K562 (cell line): ENCODE measurements around the gene NUDCD3. TPM values are rescaled to one million over a fixed set of nuclear protein-coding genes. Genes with fewer than 3 reads are reported as not detected.
A peak's percentile ranks its signal among the peaks of the same experiment; 100 is the strongest.

Experiments used
- ATAC-seq: fragments of 200-7000 bp; cut with Tn5 transposase; 3 replicates; pipeline ENCODE4 v1.9.1; 2020; ENCODE audit warnings: moderate library complexity
- BruUV-seq: library from RNA; stranded (reverse); fragments of 400-500 nt; replicated peaks from 2 replicates; lab custom pipeline; 2021; lab: Mats Ljungman, UMichigan
- CTCF ChIA-PET: fragments of 300-600 bp; formaldehyde crosslinking; extraction: SDS; loops from one replicate; lab custom pipeline; 2021; ENCODE audit warnings: low intra/inter-chr PET ratio; lab: Yijun Ruan, JAX
- POLR2A ChIA-PET: fragments of 300-600, 350-650 bp; sonication (Branson Sonifier 250); formaldehyde crosslinking; extraction: SDS; loops from one replicate; lab custom pipeline; 2021; ENCODE audit warnings: antibody characterized with exemption, inconsistent platforms; lab: Yijun Ruan, JAX
- DNase-seq, 4 experiments: peaks; one replicate each; pipeline versions ENCODE4 v3.0.0 to v3.0.0-alpha.2; 2011 to 2018; ENCODE audit warnings: low spot score in 3 of 4, mixed read lengths in 3 of 4; ENCODE audit errors: extremely low read depth in 1 of 4
- FAIRE-seq: peaks from 2 replicates; lab custom pipeline; 2011; peaks lifted over from hg19 to GRCh38; lab: Jason Lieb, UNC
- H2AFZ ChIP-seq: 2 replicates; pipeline ENCODE4 v1.6.0; 2011; ENCODE audit warnings: low read depth, low read length, control low read depth, inconsistent platforms
- H3K27ac ChIP-seq: fragments of 200-600 bp; 3 replicates; pipeline ENCODE4 v1.8.0; 2011; ENCODE audit warnings: low read depth, mild to moderate bottlenecking, control low read depth, inconsistent platforms, low read length, moderate library complexity, mixed read lengths; ENCODE audit errors: extremely low read depth
- H3K27me3 ChIP-seq, 2 experiments: fragments of 300-600 bp in 1 of 2; 2 replicates in 1 of 2; 3 replicates in 1 of 2; pipeline versions ENCODE4 v1.6.0 to v1.8.0; 2011; ENCODE audit warnings: inconsistent platforms in 2 of 2, low read length in 2 of 2, mild to moderate bottlenecking in 1 of 2, mixed read lengths in 1 of 2, moderate library complexity in 1 of 2; ENCODE audit not compliant: control insufficient read depth in 2 of 2, insufficient read depth in 2 of 2
- H3K36me3 ChIP-seq: fragments of 300-600 bp; 3 replicates; pipeline ENCODE4 v1.8.0; 2011; ENCODE audit warnings: mild to moderate bottlenecking, low read length, inconsistent platforms; ENCODE audit not compliant: control insufficient read depth, insufficient read depth
- H3K4me1 ChIP-seq, 2 experiments: fragments of 200-600 bp in 1 of 2; replicated peaks in 1 of 2; 2 replicates in 1 of 2; 3 replicates in 1 of 2; pipeline versions ENCODE4 v1.5.1 to v1.8.0; 2011; ENCODE audit warnings: inconsistent platforms in 2 of 2, low read length in 2 of 2, mild to moderate bottlenecking in 1 of 2, mixed read lengths in 1 of 2, moderate library complexity in 1 of 2; ENCODE audit not compliant: control insufficient read depth in 2 of 2, insufficient read depth in 2 of 2
- H3K4me2 ChIP-seq: 2 replicates; pipeline ENCODE4 v1.6.1; 2011; ENCODE audit warnings: low read length, control low read depth, inconsistent platforms, mixed read lengths; ENCODE audit not compliant: insufficient read depth
- H3K4me3 ChIP-seq: fragments of 200-600 bp; sonication (generic), shearing (Covaris generic); 2 replicates; pipeline ENCODE4 v1.5.1; 2016; ENCODE audit warnings: control low read depth, inconsistent platforms
- H3K79me2 ChIP-seq: fragments of 200-600 bp; 3 replicates; pipeline ENCODE4 v1.8.0; 2011; ENCODE audit warnings: low read length, inconsistent platforms; ENCODE audit not compliant: control insufficient read depth, insufficient read depth
- H3K9ac ChIP-seq, 2 experiments: 2 replicates each; pipeline versions ENCODE4 v1.6.0 to v1.6.1; 2011; ENCODE audit warnings: low read depth in 2 of 2, low read length in 2 of 2, control low read depth in 1 of 2, inconsistent platforms in 1 of 2, mild to moderate bottlenecking in 1 of 2, mixed read lengths in 1 of 2; ENCODE audit not compliant: insufficient read depth in 1 of 2
- H3K9me1 ChIP-seq: one replicate; pipeline ENCODE4 v1.6.0; 2011; ENCODE audit warnings: inconsistent platforms, mild to moderate bottlenecking, low read length, moderate library complexity; ENCODE audit not compliant: control insufficient read depth, insufficient read depth
- H3K9me3 ChIP-seq: replicated peaks from 2 replicates; pipeline ENCODE4 v1.5.1; 2011; ENCODE audit warnings: low read depth, low read length, inconsistent platforms; ENCODE audit not compliant: control insufficient read depth, insufficient read depth
- H4K20me1 ChIP-seq: replicated peaks from 2 replicates; pipeline ENCODE4 v1.6.1; 2011; ENCODE audit warnings: low read length, inconsistent platforms, mixed read lengths; ENCODE audit not compliant: control insufficient read depth, insufficient read depth
- LCOR ChIP-seq: sonication (generic); formaldehyde crosslinking; IDR thresholded peaks from 2 replicates; pipeline ENCODE4 v1.8.0; 2022; ENCODE audit warnings: mild to moderate bottlenecking, missing genetic modification reagents
- MYC ChIP-seq, 2 experiments: fragments of 250-450 bp in 1 of 2; sonication (Bioruptor Pico) in 1 of 2; IDR thresholded peaks; 2 replicates each; pipeline versions ENCODE4 v1.5.1 to v1.6.1; 2012 to 2021; ENCODE audit warnings: low read depth in 2 of 2, borderline replicate concordance in 1 of 2, improper control_type of control experiment in 1 of 2, low read length in 1 of 2, mild to moderate bottlenecking in 1 of 2, moderate library complexity in 1 of 2
- SIX5 ChIP-seq, 2 experiments: IDR thresholded peaks; 2 replicates each; pipeline ENCODE4 v1.6.1; 2011; ENCODE audit warnings: low read length in 2 of 2, borderline replicate concordance in 1 of 2, low read depth in 1 of 2, mild to moderate bottlenecking in 1 of 2, moderate library complexity in 1 of 2; ENCODE audit not compliant: insufficient read depth in 1 of 2
- SMARCC2 ChIP-seq: fragments of 450-650 bp; IDR thresholded peaks from 2 replicates; pipeline ENCODE4 v1.6.1; 2017; ENCODE audit warnings: antibody characterized with exemption, moderate library complexity, mild to moderate bottlenecking, low read depth
- XRCC5 ChIP-seq: fragments of 200-400 bp; formaldehyde crosslinking; IDR thresholded peaks from 2 replicates; pipeline ENCODE4 v1.6.1; 2017; ENCODE audit warnings: low read depth, mild to moderate bottlenecking, low read length
- ZNF212 ChIP-seq: fragments of 450-650 bp; formaldehyde crosslinking; IDR thresholded peaks from 2 replicates; pipeline ENCODE4 v1.4.0; 2020; ENCODE audit warnings: mild to moderate bottlenecking
- whole genome bisulfite sequencing: fragments of 100-300 bp; shearing (Covaris generic); methylation state at CpG from one replicate; pipeline ENCODE4 v1.1.6; 2016; ENCODE audit warnings: low coverage, mixed read lengths; ENCODE audit not compliant: insufficient coverage; ENCODE audit errors: missing lambda C conversion rate; 5-methylcytosine and 5-hydroxymethylcytosine counted together
- in situ Hi-C: fragments of 300-500 bp; cut with MboI; formaldehyde crosslinking; loops from 4 replicates; pipeline ENCODE4 v1.15.0; 2018; ENCODE audit warnings: inconsistent platforms, mixed read lengths
- intact Hi-C: fragments of 100-400 bp; cut with micrococcal nuclease; formaldehyde crosslinking; loops from 2 replicates; pipeline ENCODE4 v1.14.2; 2022
- polyA plus RNA-seq, 8 experiments: library from polyadenylated mRNA; depleted of rRNA in 4 of 8; stranded (reverse) in 5 of 8; unstranded in 3 of 8; fragments of >200 nt; fragmentation: Nextera tagmentation in 2 of 8; fragmentation: Illumina TruSeq in 1 of 8; extraction: Ambion mirVana in 2 of 8; extraction: Trizol in 1 of 8; gene quantifications; 2 replicates each; pipeline versions ENCODE4 v1.2.1 to v1.2.3, GENCODE V29; 2011 to 2014; ENCODE audit warnings: inconsistent platforms in 1 of 8, missing spikeins in 1 of 8
- total RNA-seq, 7 experiments: library from RNA; depleted of rRNA in 6 of 7; stranded (reverse); fragments of >200 nt in 6 of 7; fragmentation: Illumina TruSeq in 2 of 7; extraction: Trizol in 2 of 7; gene quantifications; 2 replicates each; pipeline versions ENCODE4 v1.2.1 to v1.2.3, GENCODE V29; 2011 to 2021; ENCODE audit warnings: low replicate concordance in 1 of 7
- TF ChIP-seq, protein P1 (sequence below): fragments of 450-650 bp; IDR thresholded peaks from 2 replicates; pipeline ENCODE4 v1.6.1; 2016; ENCODE audit warnings: low read depth
- TF ChIP-seq, protein P2 (sequence below): IDR thresholded peaks from 2 replicates; pipeline ENCODE4 v1.6.1; 2014; ENCODE audit warnings: antibody characterized with exemption
- TF ChIP-seq, protein P3 (sequence below): fragments of 450-650 bp; conservative IDR thresholded peaks from 2 replicates; pipeline ENCODE4 v1.6.1; 2016; ENCODE audit warnings: missing genetic modification characterization, low read depth, mild to moderate bottlenecking, control low read depth, missing compliant biosample characterization

The NUDCD3 gene
- total and polyA plus RNA-seq, 9 of the 15 experiments (the other 6 are each of a cell fraction or from before 2014, with no cell fraction given) = 24.8 to 64.2 (median 42.6) TPM

DNA sequence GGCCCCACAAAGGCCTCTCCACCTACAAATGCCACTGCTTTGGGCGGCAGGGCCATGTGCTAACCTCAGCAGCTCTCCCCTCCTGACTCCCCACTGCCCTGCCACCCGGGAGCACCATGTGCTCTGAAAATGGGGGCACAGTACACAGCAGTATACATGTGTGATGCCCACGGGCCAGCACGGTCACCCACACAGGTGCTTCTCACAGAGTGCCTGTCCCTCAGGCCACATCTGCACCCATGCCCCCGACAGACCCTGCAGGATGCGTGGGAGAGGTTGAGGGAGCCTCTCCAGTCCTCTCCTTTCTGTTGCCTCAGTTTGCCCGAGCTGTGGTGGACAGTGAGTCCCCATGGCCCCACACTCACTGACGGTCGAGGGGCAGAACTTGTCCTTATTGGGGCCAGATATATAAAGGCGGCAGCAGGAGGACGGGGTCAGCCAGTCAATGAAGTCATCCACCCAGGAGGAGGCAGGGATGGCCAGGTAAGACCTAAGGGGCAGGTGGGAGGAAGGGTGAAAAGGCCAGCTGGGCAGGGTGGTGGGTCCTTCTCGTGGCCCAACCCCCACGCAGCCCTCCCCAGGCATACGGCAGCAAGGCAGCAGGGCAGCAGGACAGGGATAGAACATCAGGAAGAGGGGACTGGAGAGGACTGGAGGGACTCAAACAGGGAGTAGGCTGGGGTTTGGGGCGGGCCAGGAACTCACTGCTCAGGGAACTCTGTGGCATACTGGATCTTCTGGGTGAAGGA lies 31.1 kb upstream of the NUDCD3 start:
- intact Hi-C loops (no loop called here), in situ Hi-C loops (no loop called here)
- ATAC-seq = no peak; the same call in 2 of the 3 replicates
- 7% methylated on average over 13 of the region's 15 CpGs for WGBS
- H2AFZ ChIP-seq = no peak overlapping the region
- no peaks in the 10 kb centered on the region for H3K9me1 ChIP-seq
- no peak overlapping the region for H3K4me3 ChIP-seq
- ChIA-PET CTCF (no interaction called here), POLR2A (interaction anchor here (1.7 kb wide), 1 partner anchor 10 kb away, joined by 6 read pairs; no protein-coding TSS in a partner anchor)
- no TSS peak for BruUV-seq
- FAIRE-seq = no peak
- no peaks in the 10 kb centered on the region for H4K20me1 ChIP-seq
- peaks cover 6 to 38% of the 10 kb centered on the region in 2 experiments; a peak in 4 of 5 replicates for H3K27me3 ChIP-seq
- H3K27ac ChIP-seq = no peak overlapping the region
- H3K36me3 ChIP-seq = no peaks in the 10 kb centered on the region
- peaks cover 0 to 6% of the 10 kb centered on the region in 2 experiments; a peak in 2 of 5 replicates for H3K4me1 ChIP-seq
- peaks cover 5% of the 10 kb centered on the region; the same call in 1 of the 2 replicates for H3K9me3 ChIP-seq
- no peak overlapping the region for H3K4me2 ChIP-seq
- H3K79me2 ChIP-seq = no peaks in the 10 kb centered on the region
- DNase-seq = no peak
- peak overlapping the region in 1 of 2 experiments; percentile 68; a peak in 1 of 4 replicates for H3K9ac ChIP-seq
- no peak for TF ChIP-seq SMARCC2
- TF ChIP-seq MYC (IDR thresholded peaks at IDR 0.05; ENCODE audit: low read depth, low read length) = no peak
- TF ChIP-seq MYC (CRISPR knock-in tag; IDR thresholded peaks at IDR 0.05; ENCODE audit: borderline replicate concordance, low read depth) = no peak
- no peak for TF ChIP-seq ZNF212 (CRISPR knock-in tag)
- TF ChIP-seq SIX5 (IDR thresholded peaks at IDR 0.05; ENCODE audit: borderline replicate concordance in 1 of 2, insufficient read depth in 1 of 2, low read depth in 1 of 2, low read length in 2 of 2) = no peak
- no peak for TF ChIP-seq XRCC5
- TF ChIP-seq LCOR (CRISPR knock-in tag) = no peak
- TF ChIP-seq, protein P1, sequence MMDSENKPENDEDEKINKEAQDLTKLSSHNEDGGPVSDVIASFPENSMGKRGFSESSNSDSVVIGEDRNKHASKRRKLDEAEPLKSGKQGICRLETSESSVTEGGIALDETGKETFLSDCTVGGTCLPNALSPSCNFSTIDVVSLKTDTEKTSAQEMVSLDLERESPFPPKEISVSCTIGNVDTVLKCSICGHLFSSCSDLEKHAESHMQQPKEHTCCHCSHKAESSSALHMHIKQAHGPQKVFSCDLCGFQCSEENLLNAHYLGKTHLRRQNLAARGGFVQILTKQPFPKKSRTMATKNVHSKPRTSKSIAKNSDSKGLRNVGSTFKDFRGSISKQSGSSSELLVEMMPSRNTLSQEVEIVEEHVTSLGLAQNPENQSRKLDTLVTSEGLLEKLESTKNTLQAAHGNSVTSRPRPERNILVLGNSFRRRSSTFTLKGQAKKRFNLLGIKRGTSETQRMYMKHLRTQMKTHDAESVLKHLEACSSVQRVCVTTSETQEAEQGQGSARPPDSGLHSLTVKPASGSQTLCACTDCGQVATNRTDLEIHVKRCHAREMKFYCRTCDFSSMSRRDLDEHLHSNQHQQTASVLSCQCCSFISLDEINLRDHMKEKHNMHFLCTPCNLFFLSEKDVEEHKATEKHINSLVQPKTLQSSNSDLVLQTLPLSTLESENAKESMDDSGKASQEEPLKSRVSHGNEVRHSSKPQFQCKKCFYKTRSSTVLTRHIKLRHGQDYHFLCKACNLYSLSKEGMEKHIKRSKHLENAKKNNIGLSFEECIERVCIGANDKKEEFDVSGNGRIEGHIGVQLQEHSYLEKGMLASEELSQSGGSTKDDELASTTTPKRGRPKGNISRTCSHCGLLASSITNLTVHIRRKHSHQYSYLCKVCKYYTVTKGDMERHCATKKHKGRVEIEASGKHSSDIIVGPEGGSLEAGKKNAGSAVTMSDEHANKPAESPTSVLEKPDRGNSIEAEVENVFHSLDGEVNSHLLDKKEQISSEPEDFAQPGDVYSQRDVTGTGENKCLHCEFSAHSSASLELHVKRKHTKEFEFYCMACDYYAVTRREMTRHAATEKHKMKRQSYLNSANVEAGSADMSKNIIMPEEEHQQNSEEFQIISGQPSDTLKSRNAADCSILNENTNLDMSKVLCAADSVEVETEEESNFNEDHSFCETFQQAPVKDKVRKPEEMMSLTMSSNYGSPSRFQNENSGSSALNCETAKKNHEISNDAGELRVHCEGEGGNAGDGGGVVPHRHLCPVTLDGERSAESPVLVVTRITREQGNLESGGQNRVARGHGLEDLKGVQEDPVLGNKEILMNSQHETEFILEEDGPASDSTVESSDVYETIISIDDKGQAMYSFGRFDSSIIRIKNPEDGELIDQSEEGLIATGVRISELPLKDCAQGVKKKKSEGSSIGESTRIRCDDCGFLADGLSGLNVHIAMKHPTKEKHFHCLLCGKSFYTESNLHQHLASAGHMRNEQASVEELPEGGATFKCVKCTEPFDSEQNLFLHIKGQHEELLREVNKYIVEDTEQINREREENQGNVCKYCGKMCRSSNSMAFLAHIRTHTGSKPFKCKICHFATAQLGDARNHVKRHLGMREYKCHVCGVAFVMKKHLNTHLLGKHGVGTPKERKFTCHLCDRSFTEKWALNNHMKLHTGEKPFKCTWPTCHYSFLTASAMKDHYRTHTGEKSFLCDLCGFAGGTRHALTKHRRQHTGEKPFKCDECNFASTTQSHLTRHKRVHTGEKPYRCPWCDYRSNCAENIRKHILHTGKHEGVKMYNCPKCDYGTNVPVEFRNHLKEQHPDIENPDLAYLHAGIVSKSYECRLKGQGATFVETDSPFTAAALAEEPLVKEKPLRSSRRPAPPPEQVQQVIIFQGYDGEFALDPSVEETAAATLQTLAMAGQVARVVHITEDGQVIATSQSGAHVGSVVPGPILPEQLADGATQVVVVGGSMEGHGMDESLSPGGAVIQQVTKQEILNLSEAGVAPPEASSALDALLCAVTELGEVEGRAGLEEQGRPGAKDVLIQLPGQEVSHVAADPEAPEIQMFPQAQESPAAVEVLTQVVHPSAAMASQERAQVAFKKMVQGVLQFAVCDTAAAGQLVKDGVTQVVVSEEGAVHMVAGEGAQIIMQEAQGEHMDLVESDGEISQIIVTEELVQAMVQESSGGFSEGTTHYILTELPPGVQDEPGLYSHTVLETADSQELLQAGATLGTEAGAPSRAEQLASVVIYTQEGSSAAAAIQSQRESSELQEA = no peak
- TF ChIP-seq, protein P2, sequence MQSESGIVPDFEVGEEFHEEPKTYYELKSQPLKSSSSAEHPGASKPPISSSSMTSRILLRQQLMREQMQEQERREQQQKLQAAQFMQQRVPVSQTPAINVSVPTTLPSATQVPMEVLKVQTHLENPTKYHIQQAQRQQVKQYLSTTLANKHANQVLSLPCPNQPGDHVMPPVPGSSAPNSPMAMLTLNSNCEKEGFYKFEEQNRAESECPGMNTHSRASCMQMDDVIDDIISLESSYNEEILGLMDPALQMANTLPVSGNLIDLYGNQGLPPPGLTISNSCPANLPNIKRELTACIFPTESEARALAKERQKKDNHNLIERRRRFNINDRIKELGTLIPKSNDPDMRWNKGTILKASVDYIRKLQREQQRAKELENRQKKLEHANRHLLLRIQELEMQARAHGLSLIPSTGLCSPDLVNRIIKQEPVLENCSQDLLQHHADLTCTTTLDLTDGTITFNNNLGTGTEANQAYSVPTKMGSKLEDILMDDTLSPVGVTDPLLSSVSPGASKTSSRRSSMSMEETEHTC = no peak
- TF ChIP-seq, protein P3, sequence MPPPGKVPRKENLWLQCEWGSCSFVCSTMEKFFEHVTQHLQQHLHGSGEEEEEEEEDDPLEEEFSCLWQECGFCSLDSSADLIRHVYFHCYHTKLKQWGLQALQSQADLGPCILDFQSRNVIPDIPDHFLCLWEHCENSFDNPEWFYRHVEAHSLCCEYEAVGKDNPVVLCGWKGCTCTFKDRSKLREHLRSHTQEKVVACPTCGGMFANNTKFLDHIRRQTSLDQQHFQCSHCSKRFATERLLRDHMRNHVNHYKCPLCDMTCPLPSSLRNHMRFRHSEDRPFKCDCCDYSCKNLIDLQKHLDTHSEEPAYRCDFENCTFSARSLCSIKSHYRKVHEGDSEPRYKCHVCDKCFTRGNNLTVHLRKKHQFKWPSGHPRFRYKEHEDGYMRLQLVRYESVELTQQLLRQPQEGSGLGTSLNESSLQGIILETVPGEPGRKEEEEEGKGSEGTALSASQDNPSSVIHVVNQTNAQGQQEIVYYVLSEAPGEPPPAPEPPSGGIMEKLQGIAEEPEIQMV (tag) = no peak
